ENCODE results near the gene KLHL29. TPM values are rescaled to one million over a fixed set of nuclear protein-coding genes. Genes with fewer than 3 reads are reported as not detected.

Gene KLHL29
- total RNA-seq, 1 experiment from 2014 or later = 16.7 TPM

GRCh38 chr2:23537991-23538390 is 153.0 kb downstream of the KLHL29 start:
- BruUV-seq (replicated peaks) = no TSS peak

More at GRCh38 chr2:23537991-23538390, 153.0 kb downstream of the KLHL29 start:
- RAD21 ChIA-PET (ENCODE audit: low non-redundant PET in 1 of 2, low total read pairs in 2 of 2, uncharacterized antibody in 2 of 2, unreplicated experiment in 2 of 2) = no interaction called here
- ATAC-seq (no peak), DNase-seq (ENCODE audit: low read depth, low spot score) (no peak)
- CTCF ChIA-PET = no interaction called here
- no peak overlapping the region for H2AFZ ChIP-seq (ENCODE audit: low read depth, low read length, poor library complexity, severe bottlenecking)
- H3K9ac ChIP-seq (ENCODE audit: low read length) = no peak overlapping the region
- no peak for TF ChIP-seq CEBPB (IDR thresholded peaks at IDR 0.05; ENCODE audit: low read depth)
- no peak for TF ChIP-seq ELF1 (IDR thresholded peaks at IDR 0.05; ENCODE audit: borderline replicate concordance, low read depth)
- TF ChIP-seq TCF7L2 (IDR thresholded peaks at IDR 0.05; ENCODE audit: borderline replicate concordance, extremely low read depth, insufficient read depth, insufficient read length) = no peak
- no peak for TF ChIP-seq RAD21 (IDR thresholded peaks at IDR 0.05; ENCODE audit: low read depth)
- no peak for TF ChIP-seq POLR2AphosphoS5 (IDR thresholded peaks at IDR 0.05; ENCODE audit: low read depth, low read length)
- TF ChIP-seq MAX (IDR thresholded peaks at IDR 0.05) = no peak
- no peak for TF ChIP-seq SRF (IDR thresholded peaks at IDR 0.05; ENCODE audit: low read depth)
- TF ChIP-seq EZH2phosphoT487 (IDR thresholded peaks at IDR 0.05; ENCODE audit: borderline replicate concordance) = no peak
- TF ChIP-seq ZFX (IDR thresholded peaks at IDR 0.05) = no peak
- no peak for TF ChIP-seq YY1 (IDR thresholded peaks at IDR 0.05; ENCODE audit: extremely low read depth, insufficient replicate concordance, low read depth, low read length)
- no peak for TF ChIP-seq ZNF274 (IDR thresholded peaks at IDR 0.05; ENCODE audit: low read depth, low read length)
- TF ChIP-seq EGR1 (IDR thresholded peaks at IDR 0.05; ENCODE audit: low read depth) = no peak
- TF ChIP-seq, protein P1, sequence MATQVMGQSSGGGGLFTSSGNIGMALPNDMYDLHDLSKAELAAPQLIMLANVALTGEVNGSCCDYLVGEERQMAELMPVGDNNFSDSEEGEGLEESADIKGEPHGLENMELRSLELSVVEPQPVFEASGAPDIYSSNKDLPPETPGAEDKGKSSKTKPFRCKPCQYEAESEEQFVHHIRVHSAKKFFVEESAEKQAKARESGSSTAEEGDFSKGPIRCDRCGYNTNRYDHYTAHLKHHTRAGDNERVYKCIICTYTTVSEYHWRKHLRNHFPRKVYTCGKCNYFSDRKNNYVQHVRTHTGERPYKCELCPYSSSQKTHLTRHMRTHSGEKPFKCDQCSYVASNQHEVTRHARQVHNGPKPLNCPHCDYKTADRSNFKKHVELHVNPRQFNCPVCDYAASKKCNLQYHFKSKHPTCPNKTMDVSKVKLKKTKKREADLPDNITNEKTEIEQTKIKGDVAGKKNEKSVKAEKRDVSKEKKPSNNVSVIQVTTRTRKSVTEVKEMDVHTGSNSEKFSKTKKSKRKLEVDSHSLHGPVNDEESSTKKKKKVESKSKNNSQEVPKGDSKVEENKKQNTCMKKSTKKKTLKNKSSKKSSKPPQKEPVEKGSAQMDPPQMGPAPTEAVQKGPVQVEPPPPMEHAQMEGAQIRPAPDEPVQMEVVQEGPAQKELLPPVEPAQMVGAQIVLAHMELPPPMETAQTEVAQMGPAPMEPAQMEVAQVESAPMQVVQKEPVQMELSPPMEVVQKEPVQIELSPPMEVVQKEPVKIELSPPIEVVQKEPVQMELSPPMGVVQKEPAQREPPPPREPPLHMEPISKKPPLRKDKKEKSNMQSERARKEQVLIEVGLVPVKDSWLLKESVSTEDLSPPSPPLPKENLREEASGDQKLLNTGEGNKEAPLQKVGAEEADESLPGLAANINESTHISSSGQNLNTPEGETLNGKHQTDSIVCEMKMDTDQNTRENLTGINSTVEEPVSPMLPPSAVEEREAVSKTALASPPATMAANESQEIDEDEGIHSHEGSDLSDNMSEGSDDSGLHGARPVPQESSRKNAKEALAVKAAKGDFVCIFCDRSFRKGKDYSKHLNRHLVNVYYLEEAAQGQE (IDR thresholded peaks at IDR 0.05; ENCODE audit: low read depth) = no peak
- no peak for TF ChIP-seq SIN3A (IDR thresholded peaks at IDR 0.05; ENCODE audit: low read depth)
- no peak for TF ChIP-seq ATF3 (IDR thresholded peaks at IDR 0.05)
- no peak for TF ChIP-seq FOSL1 (IDR thresholded peaks at IDR 0.05; ENCODE audit: low read depth)
- no peak for TF ChIP-seq JUND (IDR thresholded peaks at IDR 0.05)
- TF ChIP-seq, protein P2, sequence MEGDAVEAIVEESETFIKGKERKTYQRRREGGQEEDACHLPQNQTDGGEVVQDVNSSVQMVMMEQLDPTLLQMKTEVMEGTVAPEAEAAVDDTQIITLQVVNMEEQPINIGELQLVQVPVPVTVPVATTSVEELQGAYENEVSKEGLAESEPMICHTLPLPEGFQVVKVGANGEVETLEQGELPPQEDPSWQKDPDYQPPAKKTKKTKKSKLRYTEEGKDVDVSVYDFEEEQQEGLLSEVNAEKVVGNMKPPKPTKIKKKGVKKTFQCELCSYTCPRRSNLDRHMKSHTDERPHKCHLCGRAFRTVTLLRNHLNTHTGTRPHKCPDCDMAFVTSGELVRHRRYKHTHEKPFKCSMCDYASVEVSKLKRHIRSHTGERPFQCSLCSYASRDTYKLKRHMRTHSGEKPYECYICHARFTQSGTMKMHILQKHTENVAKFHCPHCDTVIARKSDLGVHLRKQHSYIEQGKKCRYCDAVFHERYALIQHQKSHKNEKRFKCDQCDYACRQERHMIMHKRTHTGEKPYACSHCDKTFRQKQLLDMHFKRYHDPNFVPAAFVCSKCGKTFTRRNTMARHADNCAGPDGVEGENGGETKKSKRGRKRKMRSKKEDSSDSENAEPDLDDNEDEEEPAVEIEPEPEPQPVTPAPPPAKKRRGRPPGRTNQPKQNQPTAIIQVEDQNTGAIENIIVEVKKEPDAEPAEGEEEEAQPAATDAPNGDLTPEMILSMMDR (IDR thresholded peaks at IDR 0.05 in 2 of 3, conservative IDR thresholded peaks at IDR 0.05 in 1 of 3; ENCODE audit: borderline replicate concordance in 1 of 3, insufficient read depth in 1 of 3, low read depth in 2 of 3, low read length in 2 of 3) = no peak
- TF ChIP-seq EZH2 (IDR thresholded peaks at IDR 0.05) = no peak
- TF ChIP-seq SP1 (IDR thresholded peaks at IDR 0.05; ENCODE audit: low read depth) = no peak
- POLR2A ChIA-PET = no interaction called here
- H3K27me3 ChIP-seq (ENCODE audit: insufficient read depth, low read length) = no peaks in the 10 kb centered on the region
- no peak overlapping the region for H3K4me2 ChIP-seq (ENCODE audit: low read length)
- no peaks in the 10 kb centered on the region for H3K9me3 ChIP-seq (ENCODE audit: control insufficient read depth in 1 of 2, insufficient read depth in 1 of 2, low read depth in 1 of 2, low read length in 2 of 2)
- H3K79me2 ChIP-seq (ENCODE audit: insufficient read depth, low read length) = no peaks in the 10 kb centered on the region
- intact Hi-C loops (cut with micrococcal nuclease) = no loop called here
- H4K20me1 ChIP-seq (ENCODE audit: insufficient read depth) = no peaks in the 10 kb centered on the region
- H3K4me3 ChIP-seq (replicated peaks in 1 of 2; ENCODE audit: low read depth in 1 of 2, low read length in 2 of 2) = no peak overlapping the region
- no peak overlapping the region for H3K27ac ChIP-seq (ENCODE audit: low read depth, low read length)
- no peaks in the 10 kb centered on the region for H3K36me3 ChIP-seq (ENCODE audit: control insufficient read depth in 1 of 2, insufficient read depth in 2 of 2, low read length in 2 of 2)
- no peaks in the 10 kb centered on the region; a peak in 1 of 4 replicates for H3K4me1 ChIP-seq (ENCODE audit: control insufficient read depth in 1 of 2, insufficient read depth in 2 of 2, low read length in 2 of 2)
- no peaks in the 10 kb centered on the region for H3K9me2 ChIP-seq (ENCODE audit: insufficient read depth)
